ENCODE measurements around the gene IL6R.
A peak's percentile ranks its signal among the peaks of the same experiment; 100 is the strongest.
"Not testable (repeated sequence)": the region's sequence is repeated elsewhere in the genome, so short reads cannot be mapped to it uniquely, and the experiment has no call there.

Gene IL6R

GRCh38 chr1:154483941-154484803, 79.0 kb downstream of the IL6R start:
- no peak for DNase-seq (ENCODE audit: low spot score)
- H3K9me3 Mint-ChIP-seq: no peaks in the 10 kb centered on the region
- H3K4me3 Mint-ChIP-seq: no peak overlapping the region
- no peaks in the 10 kb centered on the region for H3K36me3 Mint-ChIP-seq (ENCODE audit: low read depth)
- H3K4me1 Mint-ChIP-seq (ENCODE audit: low read depth): peaks cover 5% of the 10 kb centered on the region
- H3K27ac Mint-ChIP-seq: no peak overlapping the region
- peaks cover 19% of the 10 kb centered on the region for H3K27me3 Mint-ChIP-seq (ENCODE audit: low read depth)

DNA sequence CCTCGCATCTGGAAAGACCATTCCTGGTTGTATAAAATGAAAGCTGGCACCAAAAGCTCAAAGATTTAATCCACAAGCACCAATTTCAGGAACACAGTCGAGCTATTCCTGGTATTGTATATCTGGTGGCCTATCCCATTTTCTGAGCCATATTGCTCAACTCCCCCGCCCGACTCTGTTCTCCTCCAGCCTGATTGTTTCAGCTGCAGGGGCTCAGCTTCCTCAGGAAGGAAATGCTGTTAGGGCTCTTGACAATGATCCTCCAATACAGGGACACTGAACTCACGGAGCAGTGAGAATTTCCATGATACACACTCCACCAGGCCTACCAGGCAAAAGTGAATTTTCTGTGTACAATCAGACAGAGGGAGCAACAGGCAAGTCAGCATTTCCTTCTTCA, 80.0 kb downstream of the IL6R start:
- Mint-ChIP-seq H3K27me3 (ENCODE audit: low read depth) (peaks cover 23% of the 10 kb centered on the region), H3K27ac (no peak overlapping the region), H3K36me3 (ENCODE audit: low read depth) (no peaks in the 10 kb centered on the region), H3K4me1 (ENCODE audit: low read depth) (no peaks in the 10 kb centered on the region), H3K4me3 (no peak overlapping the region), H3K9me3 (no peaks in the 10 kb centered on the region)
- DNase-seq (ENCODE audit: low spot score): no peak

GRCh38 chr1:154485910-154486496, 80.9 kb downstream of the IL6R start:
- Mint-ChIP-seq H3K4me1 (ENCODE audit: low read depth) (no peaks in the 10 kb centered on the region), H3K27me3 (ENCODE audit: low read depth) (peaks cover 30% of the 10 kb centered on the region)
- no peak for DNase-seq (ENCODE audit: low spot score)

DNA sequence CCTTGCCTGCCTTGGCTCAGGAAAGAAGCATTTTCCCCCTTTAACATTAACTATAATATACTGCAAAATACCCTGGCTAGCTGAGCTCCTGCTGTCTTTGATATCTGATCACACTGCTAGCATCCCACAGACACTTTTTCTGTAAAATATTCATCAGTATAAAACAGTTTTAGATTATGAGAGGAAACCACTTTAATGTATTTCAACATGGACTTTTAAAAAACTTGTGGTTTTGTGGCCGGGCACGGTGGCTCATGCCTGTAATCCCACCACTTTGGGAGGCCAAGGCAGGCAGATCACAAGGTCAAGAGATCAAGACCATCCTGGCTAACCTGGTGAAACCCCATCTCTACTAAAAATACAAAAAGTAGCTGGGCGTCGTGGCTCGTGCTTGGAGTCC, 81.6 kb downstream of the IL6R start:
- not testable (repeated sequence) for H3K27ac Mint-ChIP-seq; H3K4me3 Mint-ChIP-seq; H3K9me3 Mint-ChIP-seq; DNase-seq (ENCODE audit: low spot score); H3K36me3 Mint-ChIP-seq (ENCODE audit: low read depth); H3K4me1 Mint-ChIP-seq (ENCODE audit: low read depth)
- H3K27me3 Mint-ChIP-seq (ENCODE audit: low read depth): peaks cover 37% of the 10 kb centered on the region

More at GRCh38 chr1:154485910-154486496, 80.9 kb downstream of the IL6R start:
- Mint-ChIP-seq H3K27ac (no peak overlapping the region), H3K4me3 (no peak overlapping the region), H3K9me3 (no peaks in the 10 kb centered on the region), H3K36me3 (ENCODE audit: low read depth) (no peaks in the 10 kb centered on the region)

DNA sequence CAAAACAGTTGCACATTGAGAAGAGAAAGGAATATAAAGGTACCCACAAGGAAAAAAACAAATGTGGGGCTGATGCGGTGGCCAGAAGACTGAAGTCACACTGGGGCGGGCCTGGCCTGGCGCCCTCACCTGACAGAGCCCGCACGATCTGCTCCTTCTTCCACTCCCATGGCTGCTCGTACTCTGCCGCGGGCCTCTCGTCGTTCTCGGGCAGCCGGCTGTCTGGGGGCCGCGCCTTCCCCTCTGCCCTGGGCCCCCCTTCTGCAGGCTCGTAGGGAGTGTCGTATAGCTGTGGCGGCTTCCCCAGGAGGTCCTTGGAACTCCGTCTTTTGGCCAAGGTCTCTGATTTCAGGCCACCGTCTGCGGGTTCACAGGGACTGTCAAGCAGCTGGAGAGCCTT, 83.8 kb downstream of the IL6R start:
- H3K9me3 Mint-ChIP-seq: no peaks in the 10 kb centered on the region
- no peak overlapping the region for H3K27ac Mint-ChIP-seq
- peaks cover 18% of the 10 kb centered on the region for H3K4me1 Mint-ChIP-seq (ENCODE audit: low read depth)
- H3K4me3 Mint-ChIP-seq: no peak overlapping the region
- peaks cover 36% of the 10 kb centered on the region for H3K27me3 Mint-ChIP-seq (ENCODE audit: low read depth)
- H3K36me3 Mint-ChIP-seq (ENCODE audit: low read depth): no peaks in the 10 kb centered on the region
- DNase-seq (ENCODE audit: low spot score): no peak

- H3K27me3 Mint-ChIP-seq (ENCODE audit: low read depth): peaks cover 32% of the 10 kb centered on the region
- H3K4me3 Mint-ChIP-seq: no peak overlapping the region
- peaks cover 18% of the 10 kb centered on the region for H3K4me1 Mint-ChIP-seq (ENCODE audit: low read depth)
- H3K27ac Mint-ChIP-seq: no peak overlapping the region
- H3K36me3 Mint-ChIP-seq (ENCODE audit: low read depth): no peaks in the 10 kb centered on the region
- no peaks in the 10 kb centered on the region for H3K9me3 Mint-ChIP-seq
- no peak for DNase-seq (ENCODE audit: low spot score)
Observed at GRCh38 chr1:154489695-154490274, 84.6 kb downstream of the IL6R start.

DNA sequence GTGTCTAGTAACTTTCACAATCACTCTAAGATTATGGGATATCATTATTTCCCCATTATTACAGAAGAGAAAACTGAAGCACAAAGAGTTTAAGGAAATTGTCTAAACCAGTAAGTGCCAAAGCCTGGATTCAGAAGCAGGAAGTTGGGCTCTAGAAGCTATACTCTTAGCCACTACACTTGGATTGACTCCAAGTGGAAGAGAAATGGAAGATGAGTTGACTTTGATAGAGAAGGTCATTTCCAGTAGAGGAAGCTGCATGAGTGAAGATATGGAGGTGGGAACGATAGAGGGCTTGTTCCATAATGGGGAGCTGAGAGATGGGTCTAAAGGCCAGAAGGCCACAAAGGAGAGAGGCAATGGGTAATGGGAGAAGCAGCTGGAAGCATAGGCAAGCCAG, 85.2 kb downstream of the IL6R start:
- peaks cover 28% of the 10 kb centered on the region for H3K27me3 Mint-ChIP-seq (ENCODE audit: low read depth)
- peaks cover 18% of the 10 kb centered on the region for H3K4me1 Mint-ChIP-seq (ENCODE audit: low read depth)
- no peak overlapping the region for H3K4me3 Mint-ChIP-seq
- H3K27ac Mint-ChIP-seq: no peak overlapping the region
- DNase-seq (ENCODE audit: low spot score): no peak
- H3K9me3 Mint-ChIP-seq: no peaks in the 10 kb centered on the region
- H3K36me3 Mint-ChIP-seq (ENCODE audit: low read depth): no peaks in the 10 kb centered on the region

DNA sequence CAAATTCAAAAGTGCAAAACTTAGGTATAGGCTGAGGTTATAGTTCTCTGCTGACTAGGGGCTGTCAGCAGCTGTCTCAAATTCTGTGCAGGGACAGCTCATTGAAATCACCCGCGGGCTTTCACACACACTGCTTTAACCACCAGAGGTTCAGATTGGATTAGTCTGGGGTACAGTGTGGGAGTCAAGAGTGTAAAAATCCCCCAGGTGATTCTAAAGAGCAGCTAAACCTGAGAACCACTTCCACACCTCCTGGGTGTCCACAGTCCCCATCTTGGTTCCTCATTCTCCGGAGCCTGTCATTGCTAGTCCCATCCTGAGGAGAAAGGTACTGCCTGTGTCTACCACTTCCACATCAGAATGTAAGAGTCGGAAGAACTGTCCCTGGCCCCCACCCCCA, 87.0 kb downstream of the IL6R start:
- Mint-ChIP-seq H3K4me1 (ENCODE audit: low read depth) (peaks cover 23% of the 10 kb centered on the region), H3K4me3 (no peak overlapping the region), H3K27me3 (ENCODE audit: low read depth) (peaks cover 30% of the 10 kb centered on the region), H3K36me3 (ENCODE audit: low read depth) (no peaks in the 10 kb centered on the region), H3K27ac (no peak overlapping the region), H3K9me3 (no peaks in the 10 kb centered on the region)
- no peak for DNase-seq (ENCODE audit: low spot score)

DNA sequence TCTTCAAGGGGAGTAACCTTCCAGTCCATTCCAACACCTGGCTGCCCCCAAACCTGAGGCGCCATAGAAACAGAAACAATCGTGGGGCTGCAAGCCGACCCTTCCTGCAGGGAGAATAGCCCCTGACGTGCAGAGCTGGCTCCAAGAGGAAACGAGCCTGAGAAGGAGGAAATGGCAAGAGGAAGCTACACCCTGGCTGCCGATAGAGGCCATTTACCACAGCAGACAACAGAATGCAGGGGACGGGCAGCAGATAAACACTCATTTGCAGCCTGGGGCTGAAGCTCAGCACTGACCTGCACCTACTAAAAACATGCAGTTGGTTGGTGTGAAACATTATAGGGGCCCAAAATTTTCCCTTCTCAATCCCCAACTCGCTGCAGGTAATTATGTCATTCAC, 88.1 kb downstream of the IL6R start:
- H3K27ac Mint-ChIP-seq: peak overlapping the region; percentile 50
- no peak for DNase-seq (ENCODE audit: low spot score)
- no peaks in the 10 kb centered on the region for H3K36me3 Mint-ChIP-seq (ENCODE audit: low read depth)
- peaks cover 31% of the 10 kb centered on the region for H3K27me3 Mint-ChIP-seq (ENCODE audit: low read depth)
- H3K9me3 Mint-ChIP-seq: no peaks in the 10 kb centered on the region
- peaks cover 25% of the 10 kb centered on the region for H3K4me1 Mint-ChIP-seq (ENCODE audit: low read depth)
- peak overlapping the region; percentile 57 for H3K4me3 Mint-ChIP-seq

DNA sequence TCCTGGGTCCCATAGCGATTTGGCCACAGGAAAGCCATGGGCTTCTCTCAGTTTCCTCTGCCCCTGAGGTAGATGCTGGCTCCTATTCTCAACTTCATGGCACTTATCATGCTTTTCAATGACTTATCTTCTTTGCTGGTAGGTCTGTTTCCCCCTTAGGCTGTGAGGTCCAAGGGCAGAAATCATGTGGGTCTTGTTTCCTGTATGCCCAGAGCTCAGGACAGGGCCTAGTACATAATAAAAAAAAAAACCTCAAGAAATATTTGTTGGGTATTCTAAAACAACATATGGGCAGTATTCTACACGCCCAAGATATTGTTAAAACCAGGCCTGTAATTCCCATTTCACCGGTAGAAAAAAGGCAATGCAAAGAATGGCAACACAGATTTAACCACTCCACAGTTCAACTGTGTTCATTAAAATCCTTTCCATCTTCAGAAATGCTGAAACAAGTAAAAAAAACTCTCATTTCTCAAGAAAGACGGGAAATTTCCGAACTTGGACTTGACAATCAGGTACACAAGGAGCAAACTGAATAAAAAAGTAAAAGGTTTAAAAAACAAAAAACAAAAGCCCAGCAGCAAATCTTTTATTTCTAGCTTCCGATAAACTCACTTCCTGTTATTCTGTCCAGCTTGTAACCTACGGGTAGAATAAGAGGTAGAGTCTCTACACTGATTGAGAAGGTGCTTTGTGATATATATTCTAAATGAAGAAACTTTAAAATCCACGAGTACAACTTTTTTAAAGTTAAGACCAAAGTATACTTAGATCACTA, 90.5 kb downstream of the IL6R start:
- H3K4me1 Mint-ChIP-seq (ENCODE audit: low read depth): peaks cover 25% of the 10 kb centered on the region
- no peak overlapping the region for H3K27ac Mint-ChIP-seq
- peaks cover 46% of the 10 kb centered on the region for H3K27me3 Mint-ChIP-seq (ENCODE audit: low read depth)
- H3K4me3 Mint-ChIP-seq: no peak overlapping the region
- H3K36me3 Mint-ChIP-seq (ENCODE audit: low read depth): no peaks in the 10 kb centered on the region
- DNase-seq (ENCODE audit: low spot score): no peak
- no peaks in the 10 kb centered on the region for H3K9me3 Mint-ChIP-seq

DNA sequence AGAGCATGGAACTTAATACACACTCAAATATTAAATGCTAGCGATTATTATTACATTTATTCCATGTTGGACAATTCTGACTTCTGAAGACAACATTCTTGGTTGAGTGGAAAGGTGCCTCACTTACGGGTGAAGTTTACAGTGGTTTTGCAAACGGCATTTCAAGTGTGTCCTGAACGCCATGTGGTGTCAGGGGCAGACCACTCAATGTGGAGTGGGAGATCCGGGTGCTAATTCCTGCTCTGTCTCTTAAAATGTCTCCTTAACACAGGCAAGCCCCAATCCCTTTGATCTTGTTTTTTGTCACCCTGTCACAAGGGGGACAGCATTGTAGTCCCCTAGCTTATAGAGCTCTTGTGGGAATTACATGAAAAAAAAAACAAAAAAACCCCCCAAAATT, 91.2 kb downstream of the IL6R start:
- Mint-ChIP-seq H3K36me3 (ENCODE audit: low read depth) (no peaks in the 10 kb centered on the region), H3K27ac (no peak overlapping the region), H3K9me3 (no peaks in the 10 kb centered on the region), H3K4me1 (ENCODE audit: low read depth) (peaks cover 27% of the 10 kb centered on the region), H3K27me3 (ENCODE audit: low read depth) (peaks cover 46% of the 10 kb centered on the region), H3K4me3 (no peak overlapping the region)
- DNase-seq (ENCODE audit: low spot score): no peak

GRCh38 chr1:154497026-154497806, 92.1 kb downstream of the IL6R start:
- H3K36me3 Mint-ChIP-seq (ENCODE audit: low read depth): no peaks in the 10 kb centered on the region
- peaks cover 27% of the 10 kb centered on the region for H3K4me1 Mint-ChIP-seq (ENCODE audit: low read depth)
- H3K27me3 Mint-ChIP-seq (ENCODE audit: low read depth): peaks cover 42% of the 10 kb centered on the region
- DNase-seq (ENCODE audit: low spot score): no peak
- no peaks in the 10 kb centered on the region for H3K9me3 Mint-ChIP-seq
- no peak overlapping the region for H3K27ac Mint-ChIP-seq
- H3K4me3 Mint-ChIP-seq: no peak overlapping the region

GRCh38 chr1:154499446-154499845, 94.3 kb downstream of the IL6R start:
- DNase-seq (ENCODE audit: low spot score): no peak
- peaks cover 9% of the 10 kb centered on the region for H3K4me1 Mint-ChIP-seq (ENCODE audit: low read depth)
- H3K27me3 Mint-ChIP-seq (ENCODE audit: low read depth): peaks cover 56% of the 10 kb centered on the region
- no peaks in the 10 kb centered on the region for H3K36me3 Mint-ChIP-seq (ENCODE audit: low read depth)
- no peaks in the 10 kb centered on the region for H3K9me3 Mint-ChIP-seq
- H3K4me3 Mint-ChIP-seq: no peak overlapping the region
- H3K27ac Mint-ChIP-seq: no peak overlapping the region

Measured in T-helper 2 cell treated with Interferon-gamma antibody and Interleukin-4, amounts not matched to agents 5 μg/mL and 100 μg/mL, for 36 hours (primary cell).